Measurements from ENCODE around the gene ZSCAN22.

ZSCAN22 gene

DNA sequence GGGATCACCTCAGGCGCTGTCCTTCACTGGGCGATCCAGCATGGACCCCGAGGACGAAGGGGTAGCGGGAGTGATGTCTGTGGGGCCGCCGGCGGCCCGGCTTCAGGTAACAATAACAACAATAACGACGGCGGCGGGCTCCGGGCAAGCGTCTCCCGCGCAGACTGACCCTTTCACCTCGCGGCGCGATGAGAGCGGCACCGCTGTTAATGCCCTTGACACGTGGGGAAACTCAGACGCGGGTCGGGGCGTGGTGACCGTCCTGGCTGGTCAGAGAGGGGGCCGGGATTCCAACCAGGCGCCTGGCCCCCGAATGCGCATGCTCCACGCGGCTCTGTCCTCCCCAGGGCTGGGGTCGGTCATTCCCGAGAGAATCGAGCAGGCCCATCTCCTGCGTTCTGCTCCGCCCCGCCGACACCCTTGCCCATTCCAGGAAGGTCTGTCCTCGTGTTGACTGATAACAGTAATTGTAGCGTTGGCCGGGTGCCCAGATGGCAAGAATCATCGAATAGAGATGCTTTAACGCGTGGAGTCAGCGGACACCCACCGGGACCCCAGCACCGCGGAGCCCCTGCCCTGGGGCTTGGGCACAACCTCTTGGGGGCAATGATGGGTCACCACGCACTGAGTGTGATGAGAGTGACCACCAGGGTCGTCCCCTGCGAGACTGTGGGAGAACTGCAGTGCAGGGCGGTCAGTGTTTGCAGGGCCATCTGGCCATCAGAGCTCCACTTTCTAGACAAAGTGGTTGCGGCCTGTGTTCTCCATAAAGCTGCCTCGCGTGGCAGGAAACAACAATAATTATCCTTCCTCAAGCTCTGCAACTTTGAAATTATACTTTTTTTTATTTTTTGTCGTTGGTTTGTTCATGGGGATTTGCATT is 47.5 kb upstream of the ZSCAN22 start:
- TF ChIP-seq CTCF (conservative IDR thresholded peaks at IDR 0.05; ENCODE audit: low read depth, low read length), result no peak
- H3K27ac ChIP-seq, result peak overlapping the region; percentile 47
- H3K79me2 ChIP-seq (ENCODE audit: insufficient read depth, low read depth), result peaks cover 15% of the 10 kb centered on the region
- H3K4me1 ChIP-seq (ENCODE audit: low read depth, poor library complexity, severe bottlenecking), result peaks cover 6% of the 10 kb centered on the region
- no peaks in the 10 kb centered on the region for H3K27me3 ChIP-seq (ENCODE audit: insufficient read depth, low read depth)
- peak overlapping the region; percentile 71 for H3K9ac ChIP-seq
- no peaks in the 10 kb centered on the region for H3K36me3 ChIP-seq (ENCODE audit: insufficient read depth)
- peak overlapping the region; percentile 83 for H2AFZ ChIP-seq (ENCODE audit: low read depth)
- H3K4me2 ChIP-seq, result peak overlapping the region; percentile 84
- H4K20me1 ChIP-seq (ENCODE audit: insufficient read depth), result no peaks in the 10 kb centered on the region
- H3K4me3 ChIP-seq (IDR thresholded peaks at IDR 0.05; ENCODE audit: insufficient read depth, low read depth, low read length), result no peak overlapping the region

DNA sequence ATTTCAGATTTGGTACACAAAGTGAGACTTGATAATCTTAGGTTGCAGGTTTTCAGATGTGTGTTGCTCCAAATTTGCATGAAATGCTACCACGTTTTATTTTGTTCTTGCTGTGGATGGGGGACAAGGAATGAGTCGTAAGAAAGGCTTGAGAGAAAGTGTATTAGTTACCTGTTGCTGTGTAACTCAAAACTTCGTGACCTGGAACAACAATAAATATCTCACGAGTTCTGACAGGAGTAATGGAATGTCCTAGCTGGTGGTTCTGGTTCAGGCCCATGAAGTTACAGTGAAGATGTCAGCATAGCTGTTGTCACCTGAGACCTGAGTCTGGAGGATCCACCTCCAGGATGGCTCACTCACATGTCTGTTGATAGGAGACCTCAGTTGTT is 46.9 kb upstream of the ZSCAN22 start:
- H3K4me3 ChIP-seq (IDR thresholded peaks at IDR 0.05; ENCODE audit: insufficient read depth, low read depth, low read length), result no peak overlapping the region
- no peak overlapping the region for H3K9ac ChIP-seq
- H4K20me1 ChIP-seq (ENCODE audit: insufficient read depth), result no peaks in the 10 kb centered on the region
- no peak overlapping the region for H2AFZ ChIP-seq (ENCODE audit: low read depth)
- peaks cover 15% of the 10 kb centered on the region for H3K79me2 ChIP-seq (ENCODE audit: insufficient read depth, low read depth)
- H3K4me2 ChIP-seq, result peak overlapping the region; percentile 84; the same call in 1 of the 2 replicates
- TF ChIP-seq CTCF (conservative IDR thresholded peaks at IDR 0.05; ENCODE audit: low read depth, low read length), result no peak
- H3K27ac ChIP-seq, result no peak overlapping the region
- H3K27me3 ChIP-seq (ENCODE audit: insufficient read depth, low read depth), result no peaks in the 10 kb centered on the region
- H3K4me1 ChIP-seq (ENCODE audit: low read depth, poor library complexity, severe bottlenecking), result peaks cover 6% of the 10 kb centered on the region
- no peaks in the 10 kb centered on the region for H3K36me3 ChIP-seq (ENCODE audit: insufficient read depth)

DNA sequence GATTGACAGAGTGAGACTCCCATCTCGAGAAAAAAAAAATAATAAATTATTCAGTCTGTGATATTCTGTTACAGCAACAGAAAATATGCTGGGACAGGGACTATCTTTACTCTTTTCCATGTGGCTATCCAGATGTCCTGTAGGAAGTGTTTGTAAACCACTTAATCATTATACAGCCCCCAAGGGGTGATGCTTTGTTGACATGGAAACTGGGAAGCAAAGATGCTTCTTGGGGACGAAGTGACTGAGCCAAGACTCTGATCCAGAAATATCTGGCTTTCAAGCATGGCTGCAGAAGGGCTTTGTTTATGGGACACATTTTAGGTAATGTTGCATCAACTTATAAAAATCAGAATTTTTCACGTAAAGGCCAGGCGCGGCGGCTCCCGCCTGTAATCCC is 42.6 kb upstream of the ZSCAN22 start:
- peaks cover 11% of the 10 kb centered on the region; the same call in 1 of the 2 replicates for H3K36me3 ChIP-seq (ENCODE audit: insufficient read depth)
- no peak overlapping the region for H3K27ac ChIP-seq

DNA sequence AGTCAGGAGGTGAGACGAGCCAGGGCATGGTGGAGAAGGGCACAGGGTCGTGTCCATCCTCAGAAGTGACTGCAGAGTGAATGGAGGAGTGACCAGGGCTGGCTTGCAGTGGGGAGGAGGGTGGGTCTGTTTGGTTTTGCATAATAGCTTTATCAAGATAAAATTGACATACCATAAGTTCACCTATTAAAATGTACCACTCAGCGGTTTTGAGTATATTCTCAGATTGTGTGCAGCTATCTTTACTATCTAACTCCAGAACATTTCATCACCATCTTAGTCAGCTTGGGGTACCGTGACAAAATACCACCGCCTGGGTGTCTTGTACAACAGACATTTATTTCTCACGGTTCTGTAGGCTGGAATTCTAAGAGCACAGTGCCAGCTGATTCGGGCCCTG is 34.9 kb upstream of the ZSCAN22 start:
- no peak overlapping the region for H3K27ac ChIP-seq
- no peak overlapping the region for H3K4me2 ChIP-seq
- H3K79me2 ChIP-seq (ENCODE audit: insufficient read depth, low read depth), result no peaks in the 10 kb centered on the region
- H2AFZ ChIP-seq (ENCODE audit: low read depth), result no peak overlapping the region
- no peak for TF ChIP-seq CTCF (conservative IDR thresholded peaks at IDR 0.05; ENCODE audit: low read depth, low read length)
- no peaks in the 10 kb centered on the region for H3K27me3 ChIP-seq (ENCODE audit: insufficient read depth, low read depth)
- no peaks in the 10 kb centered on the region; the same call in 1 of the 2 replicates for H3K36me3 ChIP-seq (ENCODE audit: insufficient read depth)
- no peaks in the 10 kb centered on the region for H3K4me1 ChIP-seq (ENCODE audit: low read depth, poor library complexity, severe bottlenecking)
- H3K4me3 ChIP-seq (IDR thresholded peaks at IDR 0.05; ENCODE audit: insufficient read depth, low read depth, low read length), result no peak overlapping the region
- no peak overlapping the region for H3K9ac ChIP-seq
- no peaks in the 10 kb centered on the region for H4K20me1 ChIP-seq (ENCODE audit: insufficient read depth)

More for the DNA sequence above, 42.6 kb upstream of the ZSCAN22 start:
- Histone ChIP-seq H4K20me1 (ENCODE audit: insufficient read depth) (no peaks in the 10 kb centered on the region), H2AFZ (ENCODE audit: low read depth) (no peak overlapping the region), H3K4me3 (IDR thresholded peaks at IDR 0.05; ENCODE audit: insufficient read depth, low read depth, low read length) (no peak overlapping the region), H3K9ac (no peak overlapping the region), H3K4me1 (ENCODE audit: low read depth, poor library complexity, severe bottlenecking) (peaks cover 6% of the 10 kb centered on the region), H3K79me2 (ENCODE audit: insufficient read depth, low read depth) (peaks cover 13% of the 10 kb centered on the region), H3K27me3 (ENCODE audit: insufficient read depth, low read depth) (no peaks in the 10 kb centered on the region), H3K4me2 (no peak overlapping the region)
- TF ChIP-seq CTCF (conservative IDR thresholded peaks at IDR 0.05; ENCODE audit: low read depth, low read length), result no peak

Measured in KMS-11 (cell line).